CD14-positive monocyte (primary cell): Measurements from ENCODE around the gene PRC1. TPM values are rescaled to one million over a fixed set of nuclear protein-coding genes. Genes with fewer than 3 reads are reported as not detected.

Experiments used
- DNase-seq, 3 donors: peaks; one replicate each; pipeline ENCODE4 v3.0.0-alpha.2; 2011 to 2022
- H2AFZ ChIP-seq: 2 replicates; pipeline ENCODE4 v1.6.0; 2012; ENCODE audit warnings: mild to moderate bottlenecking, low read depth, low read length, inconsistent platforms; ENCODE audit not compliant: insufficient read depth, poor library complexity, severe bottlenecking
- H3K27ac ChIP-seq, 2 donors: 1 replicate in 1 of 2; 2 replicates in 1 of 2; pipeline ENCODE4 v1.5.1; 2012 to 2013; ENCODE audit warnings: low read length in 2 of 2, control low read depth in 1 of 2, inconsistent platforms in 1 of 2, low read depth in 1 of 2, mild to moderate bottlenecking in 1 of 2
- H3K27me3 ChIP-seq, 2 donors: one replicate each; pipeline versions ENCODE4 v1.6.0 to v1.6.1; 2011 to 2013; ENCODE audit warnings: low read length in 2 of 2; ENCODE audit not compliant: control insufficient read depth in 2 of 2, insufficient read depth in 2 of 2
- H3K36me3 ChIP-seq, 2 donors: replicated peaks in 1 of 2; 1 replicate in 1 of 2; 2 replicates in 1 of 2; pipeline versions ENCODE4 v1.5.1 to v1.6.1; 2012 to 2013; ENCODE audit warnings: low read length in 2 of 2, control low read depth in 1 of 2, inconsistent platforms in 1 of 2, mild to moderate bottlenecking in 1 of 2; ENCODE audit not compliant: insufficient read depth in 2 of 2, control insufficient read depth in 1 of 2
- H3K4me1 ChIP-seq, 2 donors: 1 replicate in 1 of 2; 2 replicates in 1 of 2; pipeline versions ENCODE4 v1.5.1 to v1.6.1; 2012 to 2013; ENCODE audit warnings: low read length in 2 of 2, control low read depth in 1 of 2, inconsistent platforms in 1 of 2, mild to moderate bottlenecking in 1 of 2, moderate library complexity in 1 of 2; ENCODE audit not compliant: insufficient read depth in 2 of 2, control insufficient read depth in 1 of 2
- H3K4me2 ChIP-seq: replicated peaks from 2 replicates; pipeline ENCODE3; 2012; ENCODE audit warnings: low read length, moderate library complexity, mild to moderate bottlenecking; ENCODE audit not compliant: poor library complexity, severe bottlenecking; ENCODE audit errors: extremely low read depth
- H3K4me3 ChIP-seq, 3 experiments: fragments of 200-600 bp in 1 of 3; sonication (generic) in 1 of 3; replicated peaks in 1 of 3; 1 replicate in 2 of 3; 2 replicates in 1 of 3; pipeline ENCODE4 v1.5.1; 2011 to 2013; ENCODE audit warnings: low read length in 3 of 3, mild to moderate bottlenecking in 3 of 3, control low read depth in 2 of 3, low read depth in 2 of 3, inconsistent platforms in 1 of 3, moderate library complexity in 1 of 3
- H3K79me2 ChIP-seq: 2 replicates; pipeline ENCODE4 v1.6.0; 2012; ENCODE audit warnings: mild to moderate bottlenecking, control low read depth, inconsistent platforms, low read length, moderate library complexity; ENCODE audit not compliant: insufficient read depth
- H3K9ac ChIP-seq: 2 replicates; pipeline ENCODE4 v1.6.0; 2017; ENCODE audit warnings: low read length, mild to moderate bottlenecking; ENCODE audit not compliant: insufficient read depth, poor library complexity, severe bottlenecking
- H3K9me3 ChIP-seq, 2 donors: replicated peaks in 1 of 2; 1 replicate in 1 of 2; 2 replicates in 1 of 2; pipeline versions ENCODE4 v1.5.1 to v1.6.1; 2012 to 2013; ENCODE audit warnings: low read length in 2 of 2, control low read depth in 1 of 2; ENCODE audit not compliant: control insufficient read depth in 1 of 2, insufficient read depth in 1 of 2
- H4K20me1 ChIP-seq: 2 replicates; pipeline ENCODE4 v1.6.0; 2012; ENCODE audit warnings: mild to moderate bottlenecking, low read length, control low read depth, moderate library complexity; ENCODE audit not compliant: insufficient read depth
- H3K27ac Mint-ChIP-seq, 7 donors: one replicate each; pipeline ENCODE4 v1.8.0; 2020; ENCODE audit warnings: mild to moderate bottlenecking in 7 of 7, mixed read lengths in 7 of 7, moderate library complexity in 6 of 7, inconsistent platforms in 2 of 7
- H3K27me3 Mint-ChIP-seq, 3 donors: one replicate each; pipeline ENCODE4 v1.8.0; 2021 to 2022; ENCODE audit warnings: low read depth in 3 of 3, mild to moderate bottlenecking in 3 of 3, mixed read lengths in 3 of 3, moderate library complexity in 3 of 3, inconsistent platforms in 1 of 3
- H3K36me3 Mint-ChIP-seq, 2 donors: one replicate each; pipeline ENCODE4 v1.8.0; 2020; ENCODE audit warnings: mixed read lengths in 2 of 2, inconsistent platforms in 1 of 2, mild to moderate bottlenecking in 1 of 2
- H3K4me1 Mint-ChIP-seq: one replicate; pipeline ENCODE4 v1.8.0; 2020; ENCODE audit warnings: mild to moderate bottlenecking, mixed read lengths
- H3K4me3 Mint-ChIP-seq, 2 donors: one replicate each; pipeline ENCODE4 v1.8.0; 2020; ENCODE audit warnings: mild to moderate bottlenecking in 2 of 2, mixed read lengths in 2 of 2, moderate library complexity in 1 of 2
- H3K9me3 Mint-ChIP-seq, 7 donors: one replicate each; pipeline ENCODE4 v1.8.0; 2020 to 2022; ENCODE audit warnings: mixed read lengths in 7 of 7, mild to moderate bottlenecking in 6 of 7, moderate library complexity in 6 of 7, inconsistent platforms in 2 of 7
- CTCF ChIP-seq: fragments of 200-600 bp; IDR thresholded peaks from one replicate; pipeline ENCODE4 v1.8.0; 2022; ENCODE audit warnings: antibody characterized with exemption, mild to moderate bottlenecking
- WGBS: methylation state at CpG from one replicate; pipeline ENCODE4 v1.1.5; 2013; ENCODE audit warnings: missing lambda C conversion rate; ENCODE audit not compliant: insufficient coverage; 5-methylcytosine and 5-hydroxymethylcytosine counted together
- intact Hi-C, 2 donors: fragments of 100-400 bp; cut with micrococcal nuclease; formaldehyde crosslinking; loops; one replicate each; pipeline versions ENCODE4 v1.15.0 to v1.15.1; 2023
- polyA plus RNA-seq, 3 donors: library from polyadenylated mRNA; depleted of rRNA in 1 of 3; unstranded in 2 of 3; stranded (reverse) in 1 of 3; fragments of 300-500 nt in 2 of 3; fragments of >200 nt in 1 of 3; fragmentation: Illumina TruSeq in 2 of 3; gene quantifications; 1 replicate in 2 of 3; 2 replicates in 1 of 3; pipeline ENCODE4 v1.2.3, GENCODE V29; 2012 to 2021

The PRC1 gene
- polyA plus RNA-seq, 3 donors = 1.6 to 6.9 (median 2.0) TPM

- H3K4me3 ChIP-seq = no peak overlapping the region
- no peak for DNase-seq
- H3K4me1 ChIP-seq = no peaks in the 10 kb centered on the region
- no peak overlapping the region for H2AFZ ChIP-seq
- H3K9ac ChIP-seq = no peak overlapping the region
- H4K20me1 ChIP-seq = no peaks in the 10 kb centered on the region
- no peaks in the 10 kb centered on the region for H3K9me3 Mint-ChIP-seq
- TF ChIP-seq CTCF = no peak
- H3K79me2 ChIP-seq = no peaks in the 10 kb centered on the region
- WGBS = 100% methylated on average over 1 of the region's 3 CpGs
- no peak overlapping the region for H3K4me2 ChIP-seq
- no peaks in the 10 kb centered on the region for H3K9me3 ChIP-seq
- peaks cover 91 to 99% of the 10 kb centered on the region in 2 donors for H3K36me3 ChIP-seq
- H3K27me3 Mint-ChIP-seq = peaks cover 0 to 2% (median 1%) of the 10 kb centered on the region in 3 donors
- no peak overlapping the region for H3K4me3 Mint-ChIP-seq
- H3K36me3 Mint-ChIP-seq = peaks cover 85 to 90% of the 10 kb centered on the region in 2 donors
- no peaks in the 10 kb centered on the region for H3K27me3 ChIP-seq
- no peak overlapping the region for H3K27ac Mint-ChIP-seq
- intact Hi-C loops = no loop called here
- H3K4me1 Mint-ChIP-seq = no peaks in the 10 kb centered on the region
- H3K27ac ChIP-seq = no peak overlapping the region
These were observed 12.9 kb upstream of the PRC1 start for GRCh38 chr15:91007266-91007665.

GRCh38 chr15:91001209-91001608 is 6.9 kb upstream of the PRC1 start:
- H3K4me2 ChIP-seq = no peak overlapping the region
- H3K27me3 ChIP-seq = no peaks in the 10 kb centered on the region
- no peaks in the 10 kb centered on the region for H4K20me1 ChIP-seq
- H3K9ac ChIP-seq = no peak overlapping the region
- H3K9me3 Mint-ChIP-seq = no peaks in the 10 kb centered on the region
- H2AFZ ChIP-seq = no peak overlapping the region
- H3K27ac Mint-ChIP-seq = peak overlapping the region in 1 of 7 donors; percentile 26
- H3K4me1 ChIP-seq = no peaks in the 10 kb centered on the region
- peaks cover 81 to 89% of the 10 kb centered on the region in 2 donors for H3K36me3 ChIP-seq
- H3K79me2 ChIP-seq = no peaks in the 10 kb centered on the region
- DNase-seq = no peak
- WGBS = 100% methylated on average over 1 of the region's 3 CpGs
- peaks cover 0 to 2% (median 0%) of the 10 kb centered on the region in 3 donors for H3K27me3 Mint-ChIP-seq
- H3K9me3 ChIP-seq = no peaks in the 10 kb centered on the region
- no peak overlapping the region for H3K4me3 ChIP-seq
- H3K4me3 Mint-ChIP-seq = no peak overlapping the region
- peaks cover 76 to 85% of the 10 kb centered on the region in 2 donors for H3K36me3 Mint-ChIP-seq
- H3K27ac ChIP-seq = no peak overlapping the region
- no peak for TF ChIP-seq CTCF
- intact Hi-C loops = no loop called here
- H3K4me1 Mint-ChIP-seq = no peaks in the 10 kb centered on the region
